ENCODE measurements around the gene ACSM4.

DNA sequence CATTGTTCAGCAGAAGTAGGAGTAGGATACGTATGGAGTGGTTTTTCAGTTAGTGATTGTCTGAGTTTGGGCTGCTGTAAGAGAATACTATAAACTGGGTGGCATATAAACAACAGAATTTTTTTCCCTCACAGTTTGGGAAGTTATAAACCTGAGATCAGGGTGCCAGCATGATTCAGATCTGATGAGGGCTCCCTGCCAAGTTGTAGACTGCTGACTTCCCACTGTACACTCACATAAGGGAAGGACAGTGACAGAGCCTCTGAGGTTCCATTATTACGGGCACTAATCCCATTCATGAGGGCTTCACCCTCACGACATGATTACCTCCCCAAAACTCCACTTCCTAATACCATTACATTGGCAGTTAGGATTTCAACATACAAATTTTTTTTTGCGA, 50.7 kb downstream of the ACSM4 start:
- TF ChIP-seq CTCF (IDR thresholded peaks at IDR 0.05) (no peak), TP53 (CRISPR knock-in tag; IDR thresholded peaks at IDR 0.05) (no peak), CREB1 (CRISPR knock-in tag; IDR thresholded peaks at IDR 0.05) (no peak), FOXP4 (CRISPR knock-in tag; IDR thresholded peaks at IDR 0.05) (no peak), CREM (CRISPR knock-in tag; IDR thresholded peaks at IDR 0.05) (no peak), ARID4B (CRISPR knock-in tag; IDR thresholded peaks at IDR 0.05; ENCODE audit: borderline replicate concordance) (no peak)

All from WTC11 (cell line).